Heart left ventricle (tissue), 16 donors: ENCODE measurements around the gene GPRIN1. TPM values are rescaled to one million over a fixed set of nuclear protein-coding genes. Genes with fewer than 3 reads are reported as not detected.
A peak's percentile ranks its signal among the peaks of the same experiment; 100 is the strongest.

Experiments used
- ATAC-seq, 4 donors: fragments of 200-7000 bp; cut with Tn5 transposase; one replicate each; pipeline ENCODE4 v1.9.1; 2020 to 2022; ENCODE audit warnings: moderate library complexity in 4 of 4, mild to moderate bottlenecking in 3 of 4, moderate number of reproducible peaks in 1 of 4
- DNase-seq, 5 donors: peaks; one replicate each; pipeline ENCODE4 v3.0.0-alpha.2; 2020
- H3K27ac ChIP-seq, 12 donors: fragments of 200-600 bp; sonication (generic) in 4 of 12; one replicate each; pipeline versions ENCODE4 v1.5.0 to v1.8.0; 2016 to 2022; ENCODE audit warnings: mild to moderate bottlenecking in 2 of 12
- H3K27me3 ChIP-seq, 9 donors: fragments of 200-600 bp; sonication (generic) in 2 of 9; one replicate each; pipeline versions ENCODE4 v1.5.1 to v1.8.0; 2016 to 2022; ENCODE audit warnings: mild to moderate bottlenecking in 3 of 9
- H3K36me3 ChIP-seq, 9 donors: fragments of 200-600 bp; sonication (generic) in 2 of 9; one replicate each; pipeline versions ENCODE4 v1.5.0 to v1.8.0; 2018 to 2022; ENCODE audit warnings: mild to moderate bottlenecking in 2 of 9
- H3K4me1 ChIP-seq, 12 donors: fragments of 200-600 bp; sonication (generic) in 4 of 12; one replicate each; pipeline versions ENCODE4 v1.5.0 to v1.8.0; 2016 to 2022; ENCODE audit warnings: mild to moderate bottlenecking in 3 of 12
- H3K4me3 ChIP-seq, 12 donors: fragments of 200-600 bp; sonication (generic) in 4 of 12; one replicate each; pipeline versions ENCODE4 v1.5.0 to v1.8.0; 2017 to 2022; ENCODE audit warnings: mild to moderate bottlenecking in 9 of 12, moderate library complexity in 4 of 12
- H3K9me3 ChIP-seq, 12 donors: fragments of 200-600 bp; sonication (generic) in 4 of 12; one replicate each; pipeline versions ENCODE4 v1.5.0 to v1.8.0; 2016 to 2022; ENCODE audit warnings: mild to moderate bottlenecking in 1 of 12
- POLR2A ChIP-seq, 2 donors: fragments of 450-650 bp; IDR thresholded peaks; one replicate each; pipeline ENCODE4 v1.6.1; 2017; ENCODE audit warnings: antibody characterized with exemption in 2 of 2, mild to moderate bottlenecking in 2 of 2, moderate library complexity in 2 of 2
- WGBS, 4 donors: extraction: QIAGEN DNeasy Blood & Tissue Kit in 2 of 4; methylation state at CpG; one replicate each; pipeline versions ENCODE4 v1.1.5 to v1.1.7; 2013 to 2018; 5-methylcytosine and 5-hydroxymethylcytosine counted together
- intact Hi-C, 10 donors: fragments of 100-400 bp; cut with DNase I; formaldehyde crosslinking; loops; one replicate each; pipeline versions ENCODE4 v1.11.1 to v1.14.2; 2022
- polyA plus RNA-seq, 2 donors: library from polyadenylated mRNA; stranded (reverse); fragments of 200-250 nt; gene quantifications; one replicate each; pipeline ENCODE4 v1.2.3, GENCODE V29; 2013
- total RNA-seq, 9 donors: library from RNA; depleted of rRNA in 2 of 9; stranded (reverse); fragments of >200 nt in 2 of 9; fragmentation: NEBNext Ultra II Directional in 3 of 9; extraction: Animal tissue kit (Norgen Biotek cat#: 25700) in 3 of 9; gene quantifications; one replicate each; pipeline versions ENCODE4 v1.1.0 to v1.2.4, GENCODE V29; 2016 to 2023
- TF ChIP-seq, protein P1 (sequence below), 12 donors: fragments of 200-600 bp; sonication (generic) in 4 of 12; IDR thresholded peaks; one replicate each; pipeline versions ENCODE4 v1.5.0 to v1.8.0; 2018 to 2022; ENCODE audit warnings: antibody characterized with exemption in 12 of 12, mild to moderate bottlenecking in 5 of 12
- donor health status: ischemic (EF 13 %, LVEDD 7.1; RV severe dilation, severe dysfunction).
- donor health status: healthy with polysubstance abuse.
- donor health status: DM: no; HTN: yes; CAD: no.
- donor health status: DM: no; HTN: no; CAD: no.
- donor health status: ischemic (EF 25% LVEDD 6.9; RV normal size, moderate dysfunction).
- donor health status: ischemic (EF 25% LVEDD 5.7; RV mildly dilated, moderate dysfunction).
- donor health status: healthy.
- donor health status: DM: yes; HTN: yes; CAD: no.
- donor health status: ischemic (EF 35%, LVEDD 5.7; RV mildly dilated, moderate dysfunction).
- donor health status: nonischemic (EF 11% LVEDD 7.7; RV severe dilation, severe dysfunction).
- donor health status: DM: yes; HTN: yes; CAD: no.
- donor health status: PGD.
- donor health status: ischemic (EF 29% LVEDD 5.4; RV normal size, mild dysfunction).
- donor health status: nonischemic (EF 23%, LVEDD 6.1; RV moderate dilation, normal function).

Gene GPRIN1
- total and polyA plus RNA-seq, 11 donors: 0.15 to 1.9 (median 0.36) TPM

DNA sequence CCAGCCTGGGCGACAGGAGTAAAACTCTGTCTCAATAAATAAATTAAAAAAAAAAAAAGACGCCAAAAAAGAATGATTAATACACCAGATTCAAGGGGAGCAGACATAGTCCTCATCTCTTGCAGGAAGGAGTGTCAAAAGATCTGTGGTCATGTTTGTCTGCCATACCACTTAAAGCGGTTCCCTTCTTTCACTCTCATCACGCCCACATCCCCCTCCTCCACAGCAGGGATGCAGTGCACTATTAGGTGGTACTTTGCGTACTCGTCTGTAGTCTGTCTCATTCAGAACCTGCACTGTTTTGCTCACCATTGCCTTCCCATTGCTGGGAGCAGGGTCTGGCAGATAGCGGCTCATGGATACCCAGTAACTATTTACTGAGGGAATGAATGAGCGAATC, 49.6 kb downstream of the GPRIN1 start:
- no peaks in the 10 kb centered on the region for H3K4me1 ChIP-seq

DNA sequence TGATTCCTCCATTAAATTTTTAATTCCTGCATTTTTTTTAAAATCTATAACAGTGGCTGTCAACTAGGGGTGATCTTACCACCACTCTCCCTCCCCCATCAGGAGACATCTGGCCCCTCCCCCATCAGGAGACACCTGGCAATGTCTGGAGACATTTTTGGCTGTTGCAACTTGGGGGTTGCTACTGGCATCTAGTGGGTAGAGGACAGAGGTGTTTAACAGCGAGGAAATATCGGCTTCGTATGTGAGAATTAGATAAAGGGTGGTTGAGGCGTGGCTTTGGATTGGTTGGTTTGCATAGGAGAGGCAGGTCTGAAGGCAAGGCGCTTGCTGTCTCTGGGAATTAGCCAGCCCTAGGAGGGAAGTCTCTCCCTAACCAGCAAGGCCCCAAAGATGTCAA, 50.3 kb downstream of the GPRIN1 start:
- WGBS, 4 donors: 34 to 50% (median 41%) methylated on average over 5 of the region's 5 CpGs
- Histone ChIP-seq H3K27me3 (peaks cover 0 to 6% (median 0%) of the 10 kb centered on the region in 9 donors), H3K4me1 (no peaks in the 10 kb centered on the region), H3K36me3 (no peaks in the 10 kb centered on the region), H3K27ac (no peak overlapping the region), H3K9me3 (no peaks in the 10 kb centered on the region), H3K4me3 (no peak overlapping the region)
- TF ChIP-seq, protein P1, sequence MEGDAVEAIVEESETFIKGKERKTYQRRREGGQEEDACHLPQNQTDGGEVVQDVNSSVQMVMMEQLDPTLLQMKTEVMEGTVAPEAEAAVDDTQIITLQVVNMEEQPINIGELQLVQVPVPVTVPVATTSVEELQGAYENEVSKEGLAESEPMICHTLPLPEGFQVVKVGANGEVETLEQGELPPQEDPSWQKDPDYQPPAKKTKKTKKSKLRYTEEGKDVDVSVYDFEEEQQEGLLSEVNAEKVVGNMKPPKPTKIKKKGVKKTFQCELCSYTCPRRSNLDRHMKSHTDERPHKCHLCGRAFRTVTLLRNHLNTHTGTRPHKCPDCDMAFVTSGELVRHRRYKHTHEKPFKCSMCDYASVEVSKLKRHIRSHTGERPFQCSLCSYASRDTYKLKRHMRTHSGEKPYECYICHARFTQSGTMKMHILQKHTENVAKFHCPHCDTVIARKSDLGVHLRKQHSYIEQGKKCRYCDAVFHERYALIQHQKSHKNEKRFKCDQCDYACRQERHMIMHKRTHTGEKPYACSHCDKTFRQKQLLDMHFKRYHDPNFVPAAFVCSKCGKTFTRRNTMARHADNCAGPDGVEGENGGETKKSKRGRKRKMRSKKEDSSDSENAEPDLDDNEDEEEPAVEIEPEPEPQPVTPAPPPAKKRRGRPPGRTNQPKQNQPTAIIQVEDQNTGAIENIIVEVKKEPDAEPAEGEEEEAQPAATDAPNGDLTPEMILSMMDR (IDR thresholded peaks at IDR 0.05): no peak
- no peak for TF ChIP-seq POLR2A (IDR thresholded peaks at IDR 0.05)
- ATAC-seq (no peak), DNase-seq (no peak)
- intact Hi-C loops: no loop called here

More for the DNA sequence above, 49.6 kb downstream of the GPRIN1 start:
- 69 to 84% (median 73%) methylated on average over 8 of the region's 8 CpGs for WGBS, 4 donors
- Histone ChIP-seq H3K36me3 (no peaks in the 10 kb centered on the region), H3K9me3 (no peaks in the 10 kb centered on the region), H3K27me3 (peaks cover 0 to 6% (median 0%) of the 10 kb centered on the region in 9 donors), H3K4me3 (no peak overlapping the region), H3K27ac (no peak overlapping the region)
- intact Hi-C loops: no loop called here
- TF ChIP-seq, protein P1 (IDR thresholded peaks at IDR 0.05): no peak
- TF ChIP-seq POLR2A (IDR thresholded peaks at IDR 0.05): no peak
- ATAC-seq (no peak), DNase-seq (no peak)

DNA sequence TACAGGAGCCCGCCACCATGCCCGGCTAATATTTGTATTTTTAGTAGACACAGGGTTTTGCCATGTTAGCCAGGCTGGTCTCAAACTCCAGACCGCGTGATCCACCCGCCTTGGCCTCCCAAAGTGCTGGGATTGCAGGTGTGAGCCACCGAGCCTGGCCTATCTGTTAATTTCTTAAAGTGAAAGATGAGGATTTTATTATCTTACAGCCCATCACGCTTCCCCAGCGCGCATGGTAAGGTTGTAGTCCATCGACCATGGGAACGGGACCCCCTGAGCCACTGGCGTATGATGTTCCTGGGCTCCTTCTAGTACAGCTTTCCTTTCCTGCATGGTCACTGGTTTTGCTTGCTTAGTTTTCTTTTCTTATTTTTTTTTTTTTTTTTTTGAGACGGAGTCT, 52.1 kb downstream of the GPRIN1 start:
- Histone ChIP-seq H3K4me1 (peaks cover 0 to 5% (median 0%) of the 10 kb centered on the region in 12 donors), H3K27me3 (peaks cover 0 to 13% (median 2%) of the 10 kb centered on the region in 9 donors), H3K9me3 (no peaks in the 10 kb centered on the region), H3K27ac (no peak overlapping the region), H3K4me3 (no peak overlapping the region), H3K36me3 (no peaks in the 10 kb centered on the region)
- DNase-seq (peak in 1 of 5 donors; percentile 5), ATAC-seq (no peak)
- intact Hi-C loops: no loop called here
- TF ChIP-seq, protein P1 (IDR thresholded peaks at IDR 0.05): no peak
- TF ChIP-seq POLR2A (IDR thresholded peaks at IDR 0.05): no peak
- 94 to 98% (median 96%) methylated on average over 12 to 13 of the region's 13 CpGs for WGBS, 4 donors

DNA sequence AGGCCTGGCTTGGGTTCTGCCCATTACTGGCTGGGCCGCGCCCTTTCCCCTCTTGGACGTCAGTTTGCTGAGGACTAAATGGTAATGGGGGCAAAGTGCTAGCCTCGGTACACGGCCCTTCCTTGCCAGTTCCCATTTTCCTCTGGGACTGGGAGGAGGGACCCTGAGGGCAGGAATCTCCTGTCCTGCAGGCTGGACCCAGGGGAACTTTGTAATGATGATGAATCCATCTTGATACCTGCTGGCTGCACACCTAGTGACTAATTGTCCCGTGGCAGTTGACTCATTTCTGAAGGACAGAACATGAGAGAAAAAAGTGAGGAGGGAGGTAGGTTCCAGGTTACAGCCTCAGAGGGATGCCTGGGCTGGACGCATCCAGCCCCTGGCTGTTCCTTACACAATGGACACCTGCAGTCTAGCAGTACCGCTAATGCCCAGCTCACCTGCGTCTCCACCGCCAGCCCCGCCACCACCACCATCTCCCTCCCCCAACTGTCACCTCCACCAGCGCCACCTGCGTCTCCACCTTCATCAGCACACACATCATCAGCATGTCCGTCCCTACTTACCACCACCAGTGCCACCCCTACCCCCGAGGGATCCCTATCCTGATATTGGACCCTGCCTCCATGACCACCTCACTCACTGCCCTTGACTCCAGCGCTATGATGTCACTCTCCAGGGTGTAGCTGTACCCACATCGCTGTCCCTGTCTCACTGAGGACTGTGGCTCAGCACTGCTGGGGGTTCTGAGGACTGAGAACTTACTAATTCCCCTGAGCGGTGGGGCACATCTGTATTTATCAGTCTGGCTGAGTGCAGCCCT, 56.5 kb downstream of the GPRIN1 start:
- TF ChIP-seq POLR2A (IDR thresholded peaks at IDR 0.05): no peak
- TF ChIP-seq, protein P1 (IDR thresholded peaks at IDR 0.05): no peak
- DNase-seq (no peak), ATAC-seq (no peak)
- Histone ChIP-seq H3K27me3 (peaks cover 0 to 36% (median 5%) of the 10 kb centered on the region in 9 donors), H3K36me3 (no peaks in the 10 kb centered on the region), H3K27ac (no peak overlapping the region), H3K9me3 (no peaks in the 10 kb centered on the region), H3K4me3 (no peak overlapping the region), H3K4me1 (peaks cover 0 to 11% (median 0%) of the 10 kb centered on the region in 12 donors)
- intact Hi-C loops: no loop called here
- WGBS, 4 donors: 63 to 70% (median 65%) methylated on average over 17 to 18 of the region's 18 CpGs
